HG02840 (cell line): ENCODE measurements around the gene RAVER1.
A peak's percentile ranks its signal among the peaks of the same experiment; 100 is the strongest.

ENCODE experiments used
- ATAC-seq: cut with Tn5 transposase; IDR thresholded peaks from one replicate; pipeline ENCODE4 v1.9.1; 2021; ENCODE audit warnings: mild to moderate bottlenecking, moderate library complexity, moderate number of reproducible peaks; ENCODE audit not compliant: unreplicated experiment, low FRiP score

The RAVER1 gene

DNA sequence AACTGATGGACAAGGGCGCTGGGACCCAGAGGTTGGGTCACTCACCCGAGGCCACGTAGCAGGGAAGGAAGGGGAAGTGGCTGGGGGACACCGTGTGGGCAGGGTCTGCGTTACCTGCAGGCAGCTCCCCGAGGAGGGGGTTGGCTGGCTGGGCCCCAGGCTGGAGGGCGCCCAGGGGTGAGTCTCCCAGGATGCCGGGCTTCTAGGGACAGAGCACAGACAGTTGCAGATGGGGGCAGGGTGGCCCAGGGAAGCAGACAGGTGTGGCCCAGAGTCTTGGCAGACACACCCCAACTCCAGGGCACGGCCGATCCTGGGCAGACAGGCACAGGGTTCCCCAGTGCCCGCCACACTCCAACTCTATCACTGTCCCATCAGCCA is 11.9 kb downstream of the RAVER1 start:
- no peak for ATAC-seq

GRCh38 chr19:10320602-10321416 is 12.5 kb downstream of the RAVER1 start:
- ATAC-seq: no peak

- ATAC-seq: no peak
Measured at GRCh38 chr19:10318807-10319682, 14.3 kb downstream of the RAVER1 start.

- ATAC-seq: no peak
Measured at GRCh38 chr19:10317857-10318462, 15.4 kb downstream of the RAVER1 start.

GRCh38 chr19:10317045-10317856 is 16.1 kb downstream of the RAVER1 start:
- ATAC-seq: no peak

GRCh38 chr19:10316229-10317044 is 16.9 kb downstream of the RAVER1 start:
- ATAC-seq: no peak

DNA sequence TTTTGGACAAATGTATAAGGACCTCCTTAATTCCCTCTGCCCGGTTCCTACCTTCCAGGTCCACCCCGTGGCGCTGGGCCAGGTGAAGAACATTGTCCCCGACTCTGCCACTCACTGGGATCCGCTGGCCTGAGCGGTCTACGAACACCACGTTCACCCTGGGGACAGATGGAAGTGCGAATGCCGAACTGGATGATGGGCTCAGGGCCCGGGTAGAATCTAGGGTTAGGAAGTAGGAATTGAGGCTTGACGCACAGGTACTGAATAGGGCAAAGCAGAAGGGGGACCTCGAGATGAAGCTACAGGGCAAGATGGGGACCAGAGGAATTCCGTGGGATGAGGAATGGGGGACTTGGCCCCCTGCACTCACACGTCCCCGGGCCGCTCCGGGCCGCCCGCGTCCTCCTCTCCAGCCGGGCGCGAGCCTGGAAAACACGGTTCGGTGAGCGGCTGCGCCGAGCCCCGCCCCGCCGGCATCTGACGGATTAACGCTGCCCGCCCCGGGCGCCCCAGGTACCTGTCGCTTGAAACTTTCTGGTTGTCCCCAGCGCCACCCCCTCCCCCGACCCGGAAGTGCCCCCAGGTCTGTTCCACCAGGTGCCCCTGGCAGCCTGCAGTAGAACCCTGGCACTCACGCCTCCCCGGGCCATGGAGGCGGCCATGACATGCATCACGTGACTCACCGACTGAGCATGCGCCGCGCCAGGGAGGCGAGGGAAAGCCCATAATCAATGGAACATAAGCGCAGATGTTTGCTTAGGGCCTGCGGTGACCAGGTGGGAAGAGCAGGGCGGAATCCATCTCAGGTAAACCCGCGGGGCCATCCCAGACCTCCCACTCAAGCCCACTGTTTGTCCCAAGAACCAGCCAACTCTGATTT is 17.8 kb downstream of the RAVER1 start, which contains the start of gene FDX2:
FDX2 (minus strand) TSS at position 681 of the 880 bp plus-strand sequence; CDS start at position 662, 19 bp downstream.
- ATAC-seq: peak; percentile 70

GRCh38 chr19:10309423-10309822 is 23.9 kb downstream of the RAVER1 start, which contains the start of gene ZGLP1:
TSS of gene ZGLP1 (minus strand) at chr19:10309815.
- ATAC-seq: no peak

DNA sequence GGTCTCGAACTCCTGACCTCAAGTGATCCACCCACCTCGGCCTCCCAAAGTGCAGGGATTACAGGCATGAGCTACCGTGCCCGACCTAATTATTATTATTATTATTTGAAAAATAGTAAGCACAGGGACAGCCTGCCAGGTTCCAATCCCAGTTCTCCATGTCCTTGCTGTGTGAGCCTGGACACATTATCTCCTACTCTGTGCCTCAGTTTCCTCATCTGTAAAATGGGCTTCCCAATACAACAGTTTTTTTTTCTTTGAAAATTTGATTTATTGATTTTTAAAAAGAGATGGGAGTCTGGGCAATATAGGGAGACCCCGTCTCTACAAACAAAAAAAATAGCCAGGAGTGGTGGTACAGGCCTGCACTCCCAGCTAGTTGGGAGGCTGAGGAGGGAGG is 27.0 kb downstream of the RAVER1 start:
- no peak for ATAC-seq

GRCh38 chr19:10305139-10305806 is 28.1 kb downstream of the RAVER1 start:
- ATAC-seq: no peak

- no peak for ATAC-seq
Measured at GRCh38 chr19:10299545-10300458, 33.5 kb downstream of the RAVER1 start.

GRCh38 chr19:10295847-10296591 is 37.3 kb downstream of the RAVER1 start:
- no peak for ATAC-seq

DNA sequence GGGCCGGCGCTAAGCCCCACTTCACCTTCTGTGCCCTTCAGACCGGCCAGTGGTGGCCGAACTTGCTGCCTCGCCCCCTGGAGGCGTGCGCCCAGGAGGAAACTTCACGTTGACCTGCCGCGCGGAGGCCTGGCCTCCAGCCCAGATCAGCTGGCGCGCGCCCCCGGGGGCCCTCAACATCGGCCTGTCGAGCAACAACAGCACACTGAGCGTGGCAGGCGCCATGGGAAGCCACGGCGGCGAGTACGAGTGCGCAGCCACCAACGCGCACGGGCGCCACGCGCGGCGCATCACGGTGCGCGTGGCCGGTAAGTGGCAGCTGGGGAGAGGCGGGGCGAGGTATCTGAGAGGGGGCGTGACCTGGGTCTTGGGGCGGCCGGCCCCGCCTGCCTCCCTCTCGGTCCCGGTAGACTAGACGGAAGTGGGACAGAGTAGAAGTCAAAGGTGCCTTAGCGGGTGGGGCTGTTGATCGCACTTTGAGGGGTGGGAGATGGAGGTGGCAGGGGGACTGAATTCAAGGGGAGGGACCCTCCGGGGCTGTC is 38.0 kb downstream of the RAVER1 start:
- ATAC-seq: no peak

DNA sequence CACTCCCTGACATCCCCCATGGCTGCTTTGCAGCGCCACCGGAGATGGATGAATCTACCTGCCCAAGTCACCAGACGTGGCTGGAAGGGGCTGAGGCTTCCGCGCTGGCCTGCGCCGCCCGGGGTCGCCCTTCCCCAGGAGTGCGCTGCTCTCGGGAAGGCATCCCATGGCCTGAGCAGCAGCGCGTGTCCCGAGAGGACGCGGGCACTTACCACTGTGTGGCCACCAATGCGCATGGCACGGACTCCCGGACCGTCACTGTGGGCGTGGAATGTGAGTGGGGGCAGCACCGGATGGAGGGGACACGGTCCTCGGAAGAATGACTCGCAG is 39.0 kb downstream of the RAVER1 start:
- no peak for ATAC-seq

DNA sequence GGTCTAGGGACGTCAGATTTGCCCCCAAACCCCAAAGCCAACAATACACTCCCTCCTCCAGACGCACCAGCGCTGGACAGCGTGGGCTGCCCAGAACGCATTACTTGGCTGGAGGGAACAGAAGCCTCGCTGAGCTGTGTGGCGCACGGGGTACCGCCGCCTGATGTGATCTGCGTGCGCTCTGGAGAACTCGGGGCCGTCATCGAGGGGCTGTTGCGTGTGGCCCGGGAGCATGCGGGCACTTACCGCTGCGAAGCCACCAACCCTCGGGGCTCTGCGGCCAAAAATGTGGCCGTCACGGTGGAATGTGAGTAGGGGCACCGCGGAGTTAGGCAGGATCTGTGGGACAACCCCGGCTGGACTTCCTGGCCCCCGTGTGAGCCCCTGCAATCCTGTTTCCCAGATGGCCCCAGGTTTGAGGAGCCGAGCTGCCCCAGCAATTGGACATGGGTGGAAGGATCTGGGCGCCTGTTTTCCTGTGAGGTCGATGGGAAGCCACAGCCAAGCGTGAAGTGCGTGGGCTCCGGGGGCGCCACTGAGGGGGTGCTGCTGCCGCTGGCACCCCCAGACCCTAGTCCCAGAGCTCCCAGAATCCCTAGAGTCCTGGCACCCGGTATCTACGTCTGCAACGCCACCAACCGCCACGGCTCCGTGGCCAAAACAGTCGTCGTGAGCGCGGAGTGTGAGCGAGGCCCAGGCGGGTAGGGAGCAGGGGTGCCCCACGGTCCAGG is 39.5 kb downstream of the RAVER1 start:
- ATAC-seq: no peak
